GM12891 (cell line): ENCODE data around the gene RAB1B.

Experiments used
- PAX5 ChIP-seq: IDR thresholded peaks from 2 replicates; pipeline ENCODE4 v1.6.1; 2011; ENCODE audit warnings: low read length, moderate library complexity, mild to moderate bottlenecking; ENCODE audit not compliant: insufficient read depth, severe bottlenecking
- POLR2A ChIP-seq: IDR thresholded peaks from 2 replicates; pipeline ENCODE4 v1.6.1; 2011; ENCODE audit warnings: low read depth, low read length, control low read depth
- POLR2AphosphoS5 ChIP-seq: IDR thresholded peaks from 2 replicates; pipeline ENCODE4 v1.6.1; 2011; ENCODE audit warnings: low read depth, low read length, control low read depth
- POU2F2 ChIP-seq: IDR thresholded peaks from 2 replicates; pipeline ENCODE4 v1.6.1; 2011; ENCODE audit warnings: low read depth, mild to moderate bottlenecking, control low read depth, low read length, moderate library complexity
- SPI1 ChIP-seq: IDR thresholded peaks from 2 replicates; pipeline ENCODE4 v1.6.1; 2011; ENCODE audit warnings: low read depth, low read length, control low read depth
- TAF1 ChIP-seq: IDR thresholded peaks from 2 replicates; pipeline ENCODE4 v1.6.1; 2011; ENCODE audit warnings: low read depth, low read length, control low read depth

DNA sequence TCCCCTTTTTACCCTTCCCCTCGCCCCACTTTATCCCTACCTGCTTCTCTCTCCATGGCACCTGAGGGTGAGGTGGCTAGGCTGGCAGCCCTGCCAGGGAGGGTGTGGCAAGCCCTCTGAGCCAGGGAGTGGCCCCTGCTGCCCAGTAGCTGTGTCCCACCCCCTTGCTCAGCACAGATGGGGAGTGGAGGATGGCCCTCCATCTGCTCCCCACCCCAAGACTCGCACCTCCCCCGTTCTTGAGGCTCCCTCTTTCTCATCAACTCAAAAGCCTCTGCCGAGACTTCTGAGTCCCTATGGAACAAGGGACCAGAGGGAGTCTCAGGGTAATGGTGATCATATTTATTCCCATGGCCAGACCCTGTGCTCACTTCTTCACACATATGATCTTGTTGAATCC, 24.9 kb downstream of the RAB1B start:
- no peak for TF ChIP-seq POLR2A
- TF ChIP-seq SPI1, result no peak
- TF ChIP-seq TAF1, result no peak
- TF ChIP-seq POLR2AphosphoS5, result no peak
- TF ChIP-seq POU2F2, result no peak
- TF ChIP-seq PAX5, result no peak
